ENCODE measurements around the gene GARIN5B. TPM values are rescaled to one million over a fixed set of nuclear protein-coding genes. Genes with fewer than 3 reads are reported as not detected.

GARIN5B gene
- total RNA-seq, 3 donors from 2014 or later, result not detected

DNA sequence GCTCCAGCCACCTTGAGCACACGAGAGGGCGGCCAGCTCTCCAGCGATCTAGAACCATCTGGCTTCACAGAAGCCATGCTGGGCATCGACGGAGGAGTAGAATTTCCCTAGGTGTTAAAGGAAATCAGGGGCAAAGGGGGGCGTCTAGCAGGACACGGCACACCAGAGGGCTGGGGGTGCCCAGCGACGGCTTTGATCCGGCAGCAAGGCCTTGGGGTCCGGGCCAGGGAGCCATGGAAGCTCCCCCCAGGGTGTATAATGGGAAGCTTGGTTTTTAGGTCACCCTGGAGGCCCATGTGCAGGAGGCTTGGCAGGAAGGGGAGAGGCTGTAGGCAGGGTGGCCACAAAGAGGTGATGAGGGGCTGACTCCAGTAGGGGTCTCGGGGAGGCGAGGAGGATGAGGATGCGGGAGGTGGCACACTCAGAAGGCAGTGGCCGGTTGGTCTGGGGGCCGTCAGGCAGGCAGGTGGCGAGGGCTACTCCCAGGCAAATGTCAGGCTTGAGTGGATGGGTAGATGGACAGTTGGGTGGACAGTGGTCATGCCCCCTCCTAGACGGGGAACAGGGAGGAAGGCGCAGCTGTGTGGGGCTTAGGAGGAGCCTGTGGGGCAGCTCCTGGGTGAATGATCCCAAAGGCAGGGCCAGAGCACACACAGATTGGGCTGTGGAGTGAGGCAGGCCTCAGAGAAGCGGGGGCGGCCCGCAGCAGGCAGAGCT lies 17.8 kb downstream of the GARIN5B start:
- no peak for ATAC-seq
- Histone ChIP-seq H3K36me3 (ENCODE audit: low read depth) (no peaks in the 10 kb centered on the region), H3K4me1 (ENCODE audit: low read depth) (peaks cover 19% of the 10 kb centered on the region), H3K4me3 (no peak overlapping the region), H3K9me3 (no peaks in the 10 kb centered on the region)
- intact Hi-C loops (cut with DNase I, micrococcal nuclease), result no loop called here
- TF ChIP-seq, protein P1, sequence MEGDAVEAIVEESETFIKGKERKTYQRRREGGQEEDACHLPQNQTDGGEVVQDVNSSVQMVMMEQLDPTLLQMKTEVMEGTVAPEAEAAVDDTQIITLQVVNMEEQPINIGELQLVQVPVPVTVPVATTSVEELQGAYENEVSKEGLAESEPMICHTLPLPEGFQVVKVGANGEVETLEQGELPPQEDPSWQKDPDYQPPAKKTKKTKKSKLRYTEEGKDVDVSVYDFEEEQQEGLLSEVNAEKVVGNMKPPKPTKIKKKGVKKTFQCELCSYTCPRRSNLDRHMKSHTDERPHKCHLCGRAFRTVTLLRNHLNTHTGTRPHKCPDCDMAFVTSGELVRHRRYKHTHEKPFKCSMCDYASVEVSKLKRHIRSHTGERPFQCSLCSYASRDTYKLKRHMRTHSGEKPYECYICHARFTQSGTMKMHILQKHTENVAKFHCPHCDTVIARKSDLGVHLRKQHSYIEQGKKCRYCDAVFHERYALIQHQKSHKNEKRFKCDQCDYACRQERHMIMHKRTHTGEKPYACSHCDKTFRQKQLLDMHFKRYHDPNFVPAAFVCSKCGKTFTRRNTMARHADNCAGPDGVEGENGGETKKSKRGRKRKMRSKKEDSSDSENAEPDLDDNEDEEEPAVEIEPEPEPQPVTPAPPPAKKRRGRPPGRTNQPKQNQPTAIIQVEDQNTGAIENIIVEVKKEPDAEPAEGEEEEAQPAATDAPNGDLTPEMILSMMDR (IDR thresholded peaks at IDR 0.05), result no peak
- DNase-seq, result no peak

DNA sequence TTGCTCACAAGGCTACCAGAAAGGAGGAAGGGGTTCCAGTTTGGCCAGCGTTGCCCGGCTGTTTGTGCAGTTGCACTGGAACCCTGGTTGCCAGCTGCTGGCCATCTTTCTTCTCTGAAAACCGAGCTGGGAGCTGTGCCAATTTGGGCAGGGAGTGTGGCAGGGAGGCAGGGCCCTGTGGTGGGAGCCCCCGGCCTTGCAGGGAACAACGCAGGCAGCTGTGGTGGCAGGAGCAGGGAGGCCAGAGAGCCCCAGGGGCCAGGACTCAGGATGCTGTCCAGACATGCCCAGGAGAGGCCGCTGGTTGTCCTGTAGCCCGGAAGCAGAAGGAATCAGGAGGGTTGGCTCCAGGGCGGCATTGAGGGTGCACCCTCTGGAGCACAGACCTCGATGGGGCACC lies 18.6 kb downstream of the GARIN5B start:
- H3K4me1 ChIP-seq (ENCODE audit: low read depth), result peaks cover 19% of the 10 kb centered on the region
- H3K36me3 ChIP-seq (ENCODE audit: low read depth), result peaks cover 3% of the 10 kb centered on the region
- ATAC-seq (no peak), DNase-seq (no peak)
- no peak overlapping the region for H3K4me3 ChIP-seq
- TF ChIP-seq, protein P1 (IDR thresholded peaks at IDR 0.05), result no peak
- intact Hi-C loops (cut with DNase I, micrococcal nuclease), result no loop called here
- H3K9me3 ChIP-seq, result no peaks in the 10 kb centered on the region

DNA sequence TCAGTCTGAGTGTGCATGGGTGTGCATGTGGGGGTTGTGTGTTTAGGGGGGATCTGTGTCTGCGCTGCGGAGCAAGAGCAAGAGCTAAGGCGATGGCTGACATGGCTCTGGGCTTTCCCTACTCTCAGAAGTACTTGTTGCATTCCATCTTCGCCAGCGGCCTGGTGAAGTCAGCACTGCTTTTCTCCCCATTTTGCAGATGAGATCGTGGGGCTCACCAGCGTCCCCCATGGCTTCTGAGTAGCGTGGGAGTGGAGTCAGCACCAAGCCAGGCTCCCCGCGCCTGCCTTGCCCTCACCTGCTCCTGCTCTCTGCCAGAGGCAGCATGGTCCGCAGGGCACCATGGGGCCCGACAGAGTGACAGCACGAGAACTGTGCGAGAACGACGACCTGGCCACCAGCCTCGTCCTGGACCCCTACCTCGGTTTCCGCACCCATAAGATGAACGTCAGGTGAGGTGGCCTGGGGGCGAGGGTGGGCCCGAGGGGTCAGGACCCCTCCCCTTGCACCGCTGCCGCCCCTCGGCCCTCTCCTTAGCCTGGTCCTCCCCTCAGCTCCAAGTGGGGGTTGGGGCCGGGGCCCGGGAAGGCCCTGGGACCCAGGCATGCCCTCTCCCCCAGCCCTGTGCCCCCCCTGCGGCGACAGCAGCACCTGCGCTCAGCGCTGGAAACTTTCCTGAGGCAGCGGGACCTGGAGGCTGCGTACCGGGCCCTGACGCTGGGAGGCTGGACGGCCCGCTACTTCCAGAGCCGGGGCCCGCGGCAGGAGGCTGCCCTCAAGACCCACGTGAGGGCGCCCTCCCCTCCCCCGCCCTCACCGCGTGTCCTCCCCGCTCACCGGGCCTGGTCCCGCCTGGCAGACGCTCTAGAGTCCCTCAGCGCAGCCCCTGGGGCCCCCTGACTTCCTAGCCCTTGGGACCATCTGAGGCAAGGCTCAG lies 21.2 kb downstream of the GARIN5B start:
- H3K4me1 ChIP-seq (ENCODE audit: low read depth), result peaks cover 25% of the 10 kb centered on the region
- intact Hi-C loops (cut with DNase I, micrococcal nuclease), result no loop called here
- H3K4me3 ChIP-seq, result no peak overlapping the region
- ATAC-seq (no peak), DNase-seq (peak in 2 of 3 donors; percentile 47 to 58)
- H3K36me3 ChIP-seq (ENCODE audit: low read depth), result peaks cover 7% of the 10 kb centered on the region
- TF ChIP-seq, protein P1 (IDR thresholded peaks at IDR 0.05), result no peak
- no peaks in the 10 kb centered on the region for H3K9me3 ChIP-seq

DNA sequence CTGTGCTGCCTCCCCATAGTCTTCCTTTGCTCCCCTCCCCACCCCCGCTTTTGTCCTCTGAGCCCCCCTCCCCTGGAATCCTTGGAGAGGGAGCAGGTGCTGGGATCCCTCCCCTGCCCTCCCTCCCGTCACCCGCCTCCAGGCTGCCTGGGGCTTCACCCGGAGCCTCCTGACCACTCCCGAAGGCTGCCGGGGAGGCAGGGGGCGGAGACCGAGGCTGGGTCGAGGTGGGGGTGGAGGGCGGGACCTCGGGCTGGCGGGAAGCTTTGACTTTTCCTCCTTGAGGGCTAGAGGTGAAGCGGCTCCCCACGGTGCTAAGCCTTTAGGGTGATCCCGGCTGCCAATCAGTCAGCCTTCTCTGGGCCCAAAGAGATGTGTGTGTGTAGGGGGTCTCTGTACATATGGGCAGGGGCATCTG lies 21.9 kb downstream of the GARIN5B start:
- peak; percentile 4 for ATAC-seq
- Histone ChIP-seq H3K9me3 (no peaks in the 10 kb centered on the region), H3K36me3 (ENCODE audit: low read depth) (peaks cover 7% of the 10 kb centered on the region), H3K4me3 (no peak overlapping the region), H3K4me1 (ENCODE audit: low read depth) (peaks cover 25% of the 10 kb centered on the region)
- TF ChIP-seq, protein P1 (IDR thresholded peaks at IDR 0.05), result no peak
- peak; percentile 82 to 88 (median 88) for DNase-seq
- intact Hi-C loops (cut with DNase I, micrococcal nuclease), result no loop called here

DNA sequence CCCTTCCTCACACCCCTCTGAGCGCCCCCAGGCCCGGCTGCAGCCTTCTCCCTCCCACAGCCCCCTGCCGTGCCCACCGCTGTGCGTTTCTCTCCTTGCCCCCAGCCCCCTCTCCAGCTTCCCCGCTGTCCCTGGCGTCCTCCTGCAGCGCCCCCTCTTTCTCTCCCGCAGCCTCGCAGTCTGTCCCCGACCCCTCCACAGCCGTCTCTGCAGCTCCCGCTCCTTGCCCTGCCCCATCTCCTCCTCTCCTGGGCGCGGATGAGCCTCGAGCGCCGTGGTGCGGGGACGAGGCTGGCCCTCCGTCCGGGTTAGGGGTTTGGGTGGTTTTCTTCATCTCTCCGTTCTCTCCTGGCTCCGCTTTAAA lies 22.3 kb downstream of the GARIN5B start:
- H3K9me3 ChIP-seq, result no peaks in the 10 kb centered on the region
- ATAC-seq (no peak), DNase-seq (peak in 2 of 3 donors; percentile 35 to 69)
- H3K4me1 ChIP-seq (ENCODE audit: low read depth), result peaks cover 21% of the 10 kb centered on the region
- TF ChIP-seq, protein P1 (IDR thresholded peaks at IDR 0.05), result no peak
- intact Hi-C loops (cut with DNase I, micrococcal nuclease), result no loop called here
- no peak overlapping the region for H3K4me3 ChIP-seq
- peaks cover 7% of the 10 kb centered on the region for H3K36me3 ChIP-seq (ENCODE audit: low read depth)

Data from mucosa of descending colon (tissue), 3 donors.